ENCODE measurements around the gene RAB6B. TPM values are rescaled to one million over a fixed set of nuclear protein-coding genes. Genes with fewer than 3 reads are reported as not detected.
A peak's percentile ranks its signal among the peaks of the same experiment; 100 is the strongest.

RAB6B gene
- total RNA-seq, 6 experiments from 2014 or later = 1.6 to 5.4 (median 2.1) TPM

- no peak overlapping the region for H3K27ac Mint-ChIP-seq
- peaks cover 19% of the 10 kb centered on the region for H3K27me3 Mint-ChIP-seq (ENCODE audit: insufficient read depth)
- H3K36me3 Mint-ChIP-seq (ENCODE audit: low read depth) = no peaks in the 10 kb centered on the region
- no peak overlapping the region for H3K4me3 Mint-ChIP-seq
- DNase-seq = no peak
- TF ChIP-seq, protein P1, sequence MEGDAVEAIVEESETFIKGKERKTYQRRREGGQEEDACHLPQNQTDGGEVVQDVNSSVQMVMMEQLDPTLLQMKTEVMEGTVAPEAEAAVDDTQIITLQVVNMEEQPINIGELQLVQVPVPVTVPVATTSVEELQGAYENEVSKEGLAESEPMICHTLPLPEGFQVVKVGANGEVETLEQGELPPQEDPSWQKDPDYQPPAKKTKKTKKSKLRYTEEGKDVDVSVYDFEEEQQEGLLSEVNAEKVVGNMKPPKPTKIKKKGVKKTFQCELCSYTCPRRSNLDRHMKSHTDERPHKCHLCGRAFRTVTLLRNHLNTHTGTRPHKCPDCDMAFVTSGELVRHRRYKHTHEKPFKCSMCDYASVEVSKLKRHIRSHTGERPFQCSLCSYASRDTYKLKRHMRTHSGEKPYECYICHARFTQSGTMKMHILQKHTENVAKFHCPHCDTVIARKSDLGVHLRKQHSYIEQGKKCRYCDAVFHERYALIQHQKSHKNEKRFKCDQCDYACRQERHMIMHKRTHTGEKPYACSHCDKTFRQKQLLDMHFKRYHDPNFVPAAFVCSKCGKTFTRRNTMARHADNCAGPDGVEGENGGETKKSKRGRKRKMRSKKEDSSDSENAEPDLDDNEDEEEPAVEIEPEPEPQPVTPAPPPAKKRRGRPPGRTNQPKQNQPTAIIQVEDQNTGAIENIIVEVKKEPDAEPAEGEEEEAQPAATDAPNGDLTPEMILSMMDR (IDR thresholded peaks at IDR 0.05) = no peak
- no peaks in the 10 kb centered on the region for H3K9me3 Mint-ChIP-seq
- H3K4me1 Mint-ChIP-seq (ENCODE audit: low read depth) = peaks cover 15% of the 10 kb centered on the region
Measured at GRCh38 chr3:133933097-133934024, 37.7 kb upstream of the RAB6B start.

- H3K4me3 Mint-ChIP-seq = no peak overlapping the region
Measured at GRCh38 chr3:133932009-133932408, 36.3 kb upstream of the RAB6B start.

DNA sequence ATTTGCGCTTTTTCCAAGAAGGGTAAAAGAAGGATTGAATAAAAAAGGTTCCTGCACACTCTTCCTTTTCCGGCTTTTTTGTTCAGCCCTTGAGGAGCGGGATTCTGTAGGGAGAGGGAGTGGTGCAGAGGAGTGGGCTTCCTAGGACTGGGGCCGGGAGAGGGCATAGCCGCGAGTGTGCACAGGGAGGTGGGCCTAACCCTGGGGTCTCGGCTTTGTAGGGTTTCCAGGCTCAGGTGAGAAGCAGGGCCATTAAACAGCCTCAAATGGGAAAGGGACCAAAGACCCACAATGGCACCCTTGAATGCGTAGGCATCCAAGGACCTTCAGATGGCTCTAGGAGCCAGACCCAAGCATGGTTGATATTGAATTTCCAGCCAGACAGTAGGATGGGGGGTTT, 35.4 kb upstream of the RAB6B start:
- H3K36me3 Mint-ChIP-seq (ENCODE audit: low read depth) = no peaks in the 10 kb centered on the region
- peaks cover 15% of the 10 kb centered on the region for H3K27me3 Mint-ChIP-seq (ENCODE audit: insufficient read depth)
- peaks cover 11% of the 10 kb centered on the region; the same call in 1 of the 2 replicates for H3K4me1 Mint-ChIP-seq (ENCODE audit: low read depth)
- no peak overlapping the region for H3K27ac Mint-ChIP-seq
- no peak for DNase-seq
- TF ChIP-seq, protein P1 (IDR thresholded peaks at IDR 0.05) = no peak
- no peaks in the 10 kb centered on the region for H3K9me3 Mint-ChIP-seq
- H3K4me3 Mint-ChIP-seq = no peak overlapping the region

More at GRCh38 chr3:133932009-133932408, 36.3 kb upstream of the RAB6B start:
- peaks cover 18% of the 10 kb centered on the region for H3K27me3 Mint-ChIP-seq (ENCODE audit: insufficient read depth)
- DNase-seq = no peak
- no peaks in the 10 kb centered on the region for H3K9me3 Mint-ChIP-seq
- H3K4me1 Mint-ChIP-seq (ENCODE audit: low read depth) = peaks cover 11% of the 10 kb centered on the region; the same call in 1 of the 2 replicates
- H3K27ac Mint-ChIP-seq = no peak overlapping the region
- H3K36me3 Mint-ChIP-seq (ENCODE audit: low read depth) = no peaks in the 10 kb centered on the region
- TF ChIP-seq, protein P1 (IDR thresholded peaks at IDR 0.05) = no peak

- H3K36me3 Mint-ChIP-seq (ENCODE audit: low read depth) = no peaks in the 10 kb centered on the region
- no peak overlapping the region for H3K4me3 Mint-ChIP-seq
- no peak overlapping the region for H3K27ac Mint-ChIP-seq
- peak; percentile 62 for DNase-seq
- H3K4me1 Mint-ChIP-seq (ENCODE audit: low read depth) = peaks cover 11% of the 10 kb centered on the region; the same call in 1 of the 2 replicates
- H3K27me3 Mint-ChIP-seq (ENCODE audit: insufficient read depth) = peaks cover 12% of the 10 kb centered on the region
- TF ChIP-seq, protein P1 (IDR thresholded peaks at IDR 0.05) = peak; percentile 84
- H3K9me3 Mint-ChIP-seq = no peaks in the 10 kb centered on the region
Measured at GRCh38 chr3:133930341-133930933, 34.8 kb upstream of the RAB6B start.

DNA sequence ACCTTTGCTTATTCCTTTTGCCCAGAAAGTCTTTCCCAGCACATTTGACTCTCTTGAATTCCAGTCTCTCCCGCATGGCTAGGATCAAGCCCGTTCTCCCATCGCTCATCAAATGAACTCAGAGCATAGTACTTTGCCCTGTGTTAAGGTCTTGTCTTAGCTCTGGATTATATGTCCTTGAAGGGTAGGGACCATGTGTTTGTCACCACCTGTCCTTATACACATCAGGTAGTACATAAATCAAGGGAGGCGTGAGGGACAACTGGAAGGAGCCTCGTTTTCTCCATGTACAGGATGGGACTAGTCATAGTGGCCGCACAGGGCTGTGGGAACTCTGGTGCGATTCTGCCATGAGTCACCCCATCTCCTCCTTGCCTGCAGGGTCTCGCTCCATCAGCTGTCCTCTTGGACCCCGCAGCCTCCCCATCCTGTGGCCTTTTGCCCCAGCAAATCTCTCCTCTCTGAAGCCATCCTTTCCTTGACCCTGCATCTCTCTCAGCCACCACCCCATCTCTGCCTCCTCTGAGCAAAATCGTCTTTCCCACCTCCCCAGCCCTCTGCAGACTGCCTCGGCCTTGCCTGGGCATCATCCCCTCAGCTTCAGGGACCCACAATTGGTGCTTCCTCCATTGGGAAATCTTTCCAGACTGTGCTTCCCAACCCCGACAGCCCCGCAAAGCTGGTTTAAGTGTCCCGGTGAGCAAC, 33.4 kb upstream of the RAB6B start:
- no peak for DNase-seq
- no peak overlapping the region for H3K27ac Mint-ChIP-seq
- H3K4me3 Mint-ChIP-seq = no peak overlapping the region
- TF ChIP-seq, protein P1 (IDR thresholded peaks at IDR 0.05) = no peak
- H3K4me1 Mint-ChIP-seq (ENCODE audit: low read depth) = peaks cover 14% of the 10 kb centered on the region
- H3K9me3 Mint-ChIP-seq = no peaks in the 10 kb centered on the region
- peaks cover 7% of the 10 kb centered on the region for H3K27me3 Mint-ChIP-seq (ENCODE audit: insufficient read depth)
- H3K36me3 Mint-ChIP-seq (ENCODE audit: low read depth) = no peaks in the 10 kb centered on the region

All from HFFc6 (cell line).